Measurements from ENCODE around the gene PNKP. TPM values are rescaled to one million over a fixed set of nuclear protein-coding genes. Genes with fewer than 3 reads are reported as not detected.

The PNKP gene
- total and polyA plus RNA-seq, 9 of the 15 experiments (the other 6 are each of a cell fraction or from before 2014, with no cell fraction given) = 2.8 to 85.4 (median 25.3) TPM

DNA sequence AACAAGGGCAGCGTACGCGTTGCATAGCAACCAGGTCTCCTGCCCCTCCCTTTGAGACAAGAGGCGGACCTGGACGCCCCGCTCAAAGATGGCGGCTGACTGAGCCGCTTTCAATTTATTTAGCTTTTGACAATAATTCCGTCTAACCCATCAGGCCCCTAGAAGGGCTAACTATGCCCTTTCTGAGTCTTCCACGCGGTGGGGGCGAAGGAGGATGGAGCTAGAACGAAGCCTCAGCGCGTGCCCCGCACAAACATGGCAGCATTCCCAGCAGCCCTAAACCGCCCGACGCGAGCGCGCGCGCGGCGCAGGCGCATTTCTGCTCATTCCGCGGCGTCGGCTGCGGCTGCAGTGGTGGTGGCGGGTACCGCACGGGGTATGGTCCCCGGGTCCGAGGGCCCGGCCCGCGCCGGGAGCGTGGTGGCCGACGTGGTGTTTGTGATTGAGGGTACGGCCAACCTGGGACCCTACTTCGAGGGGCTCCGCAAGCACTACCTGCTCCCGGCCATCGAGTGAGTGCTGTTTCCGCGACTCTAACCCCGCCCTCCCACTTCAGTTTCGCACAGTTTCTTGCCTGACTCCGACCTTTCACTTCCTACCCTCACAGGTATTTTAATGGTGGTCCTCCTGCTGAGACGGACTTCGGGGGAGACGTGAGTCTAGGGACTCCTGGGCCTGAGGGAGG is 49.3 kb downstream of the PNKP start, which contains the start of gene MED25 (continued):
- peak; percentile 29 for TF ChIP-seq TBP (optimal IDR thresholded peaks at IDR 0.05; ENCODE audit: low read depth, low read length)
- no peak for TF ChIP-seq EHMT2 (IDR thresholded peaks at IDR 0.05)
- peak; percentile 97 for TF ChIP-seq NCOR1 (IDR thresholded peaks at IDR 0.05)
- TF ChIP-seq, protein P1, sequence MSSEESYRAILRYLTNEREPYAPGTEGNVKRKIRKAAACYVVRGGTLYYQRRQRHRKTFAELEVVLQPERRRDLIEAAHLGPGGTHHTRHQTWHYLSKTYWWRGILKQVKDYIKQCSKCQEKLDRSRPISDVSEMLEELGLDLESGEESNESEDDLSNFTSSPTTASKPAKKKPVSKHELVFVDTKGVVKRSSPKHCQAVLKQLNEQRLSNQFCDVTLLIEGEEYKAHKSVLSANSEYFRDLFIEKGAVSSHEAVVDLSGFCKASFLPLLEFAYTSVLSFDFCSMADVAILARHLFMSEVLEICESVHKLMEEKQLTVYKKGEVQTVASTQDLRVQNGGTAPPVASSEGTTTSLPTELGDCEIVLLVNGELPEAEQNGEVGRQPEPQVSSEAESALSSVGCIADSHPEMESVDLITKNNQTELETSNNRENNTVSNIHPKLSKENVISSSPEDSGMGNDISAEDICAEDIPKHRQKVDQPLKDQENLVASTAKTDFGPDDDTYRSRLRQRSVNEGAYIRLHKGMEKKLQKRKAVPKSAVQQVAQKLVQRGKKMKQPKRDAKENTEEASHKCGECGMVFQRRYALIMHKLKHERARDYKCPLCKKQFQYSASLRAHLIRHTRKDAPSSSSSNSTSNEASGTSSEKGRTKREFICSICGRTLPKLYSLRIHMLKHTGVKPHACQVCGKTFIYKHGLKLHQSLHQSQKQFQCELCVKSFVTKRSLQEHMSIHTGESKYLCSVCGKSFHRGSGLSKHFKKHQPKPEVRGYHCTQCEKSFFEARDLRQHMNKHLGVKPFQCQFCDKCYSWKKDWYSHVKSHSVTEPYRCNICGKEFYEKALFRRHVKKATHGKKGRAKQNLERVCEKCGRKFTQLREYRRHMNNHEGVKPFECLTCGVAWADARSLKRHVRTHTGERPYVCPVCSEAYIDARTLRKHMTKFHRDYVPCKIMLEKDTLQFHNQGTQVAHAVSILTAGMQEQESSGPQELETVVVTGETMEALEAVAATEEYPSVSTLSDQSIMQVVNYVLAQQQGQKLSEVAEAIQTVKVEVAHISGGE (CRISPR knock-in tag; IDR thresholded peaks at IDR 0.05) = peak in 1 of 3 experiments; percentile 82; a peak in 2 of 6 replicates
- TF ChIP-seq, protein P2, sequence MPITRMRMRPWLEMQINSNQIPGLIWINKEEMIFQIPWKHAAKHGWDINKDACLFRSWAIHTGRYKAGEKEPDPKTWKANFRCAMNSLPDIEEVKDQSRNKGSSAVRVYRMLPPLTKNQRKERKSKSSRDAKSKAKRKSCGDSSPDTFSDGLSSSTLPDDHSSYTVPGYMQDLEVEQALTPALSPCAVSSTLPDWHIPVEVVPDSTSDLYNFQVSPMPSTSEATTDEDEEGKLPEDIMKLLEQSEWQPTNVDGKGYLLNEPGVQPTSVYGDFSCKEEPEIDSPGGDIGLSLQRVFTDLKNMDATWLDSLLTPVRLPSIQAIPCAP (CRISPR knock-in tag; IDR thresholded peaks at IDR 0.05; ENCODE audit: borderline replicate concordance) = no peak
- TF ChIP-seq HDAC2 (IDR thresholded peaks at IDR 0.05) = no peak
- TF ChIP-seq, protein P3, sequence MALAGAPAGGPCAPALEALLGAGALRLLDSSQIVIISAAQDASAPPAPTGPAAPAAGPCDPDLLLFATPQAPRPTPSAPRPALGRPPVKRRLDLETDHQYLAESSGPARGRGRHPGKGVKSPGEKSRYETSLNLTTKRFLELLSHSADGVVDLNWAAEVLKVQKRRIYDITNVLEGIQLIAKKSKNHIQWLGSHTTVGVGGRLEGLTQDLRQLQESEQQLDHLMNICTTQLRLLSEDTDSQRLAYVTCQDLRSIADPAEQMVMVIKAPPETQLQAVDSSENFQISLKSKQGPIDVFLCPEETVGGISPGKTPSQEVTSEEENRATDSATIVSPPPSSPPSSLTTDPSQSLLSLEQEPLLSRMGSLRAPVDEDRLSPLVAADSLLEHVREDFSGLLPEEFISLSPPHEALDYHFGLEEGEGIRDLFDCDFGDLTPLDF (CRISPR knock-in tag; IDR thresholded peaks at IDR 0.05) = 0 out of 2 replicates have a peak, but pooled peaks have one; percentile 40
- TF ChIP-seq MAFK (IDR thresholded peaks at IDR 0.05; ENCODE audit: low read length) = no peak
- no peak for TF ChIP-seq MTA1 (IDR thresholded peaks at IDR 0.05; ENCODE audit: borderline replicate concordance)
- no peak for TF ChIP-seq ZNF785 (CRISPR knock-in tag; IDR thresholded peaks at IDR 0.05)
- no peak for TF ChIP-seq FOXJ2 (tag; IDR thresholded peaks at IDR 0.05)
- no peak for TF ChIP-seq RBM25 (IDR thresholded peaks at IDR 0.05; ENCODE audit: low read depth, low read length, severe bottlenecking)
- TF ChIP-seq ZNF766 (CRISPR knock-in tag; conservative IDR thresholded peaks at IDR 0.05) = peak; percentile 93
- TF ChIP-seq, protein P4, sequence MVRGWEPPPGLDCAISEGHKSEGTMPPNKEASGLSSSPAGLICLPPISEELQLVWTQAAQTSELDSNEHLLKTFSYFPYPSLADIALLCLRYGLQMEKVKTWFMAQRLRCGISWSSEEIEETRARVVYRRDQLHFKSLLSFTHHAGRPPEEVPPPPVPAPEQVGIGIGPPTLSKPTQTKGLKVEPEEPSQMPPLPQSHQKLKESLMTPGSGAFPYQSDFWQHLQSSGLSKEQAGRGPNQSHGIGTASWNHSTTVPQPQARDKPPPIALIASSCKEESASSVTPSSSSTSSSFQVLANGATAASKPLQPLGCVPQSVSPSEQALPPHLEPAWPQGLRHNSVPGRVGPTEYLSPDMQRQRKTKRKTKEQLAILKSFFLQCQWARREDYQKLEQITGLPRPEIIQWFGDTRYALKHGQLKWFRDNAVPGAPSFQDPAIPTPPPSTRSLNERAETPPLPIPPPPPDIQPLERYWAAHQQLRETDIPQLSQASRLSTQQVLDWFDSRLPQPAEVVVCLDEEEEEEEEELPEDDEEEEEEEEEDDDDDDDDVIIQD (CRISPR knock-in tag; IDR thresholded peaks at IDR 0.05) = no peak
- no peak for TF ChIP-seq NBN (IDR thresholded peaks at IDR 0.05; ENCODE audit: low read depth)
- TF ChIP-seq ZNF134 (CRISPR knock-in tag; conservative IDR thresholded peaks at IDR 0.05) = no peak
- TF ChIP-seq FOXM1 (IDR thresholded peaks at IDR 0.05; ENCODE audit: low read depth) = no peak
- TF ChIP-seq FOXM1 (CRISPR knock-in tag; IDR thresholded peaks at IDR 0.05; ENCODE audit: low read depth) = no peak
- no peak for TF ChIP-seq TEAD4 (IDR thresholded peaks at IDR 0.05; ENCODE audit: low read length)
- no peak for TF ChIP-seq TEAD4 (CRISPR knock-in tag; IDR thresholded peaks at IDR 0.05; ENCODE audit: borderline replicate concordance)
- peak; percentile 58 to 98 for TF ChIP-seq CSDE1 (IDR thresholded peaks at IDR 0.05)
- TF ChIP-seq ZSCAN32 (CRISPR knock-in tag; IDR thresholded peaks at IDR 0.05) = no peak
- no peak for TF ChIP-seq ZNF444 (CRISPR knock-in tag; IDR thresholded peaks at IDR 0.05)
- no peak for TF ChIP-seq ZNF707 (CRISPR knock-in tag; conservative IDR thresholded peaks at IDR 0.05)
